Activated CD4-positive, CD25-positive, alpha-beta regulatory T cell treated with anti-CD3 and anti-CD28 coated beads, Interleukin-2, amount 50 U/mL, for 16 hours (primary cell): ENCODE data around the gene MTERF4.

Source experiments
- DNase-seq: peaks from one replicate; pipeline ENCODE4 v3.0.0-alpha.2; 2020; ENCODE audit warnings: low read depth, low spot score

The MTERF4 gene

DNA sequence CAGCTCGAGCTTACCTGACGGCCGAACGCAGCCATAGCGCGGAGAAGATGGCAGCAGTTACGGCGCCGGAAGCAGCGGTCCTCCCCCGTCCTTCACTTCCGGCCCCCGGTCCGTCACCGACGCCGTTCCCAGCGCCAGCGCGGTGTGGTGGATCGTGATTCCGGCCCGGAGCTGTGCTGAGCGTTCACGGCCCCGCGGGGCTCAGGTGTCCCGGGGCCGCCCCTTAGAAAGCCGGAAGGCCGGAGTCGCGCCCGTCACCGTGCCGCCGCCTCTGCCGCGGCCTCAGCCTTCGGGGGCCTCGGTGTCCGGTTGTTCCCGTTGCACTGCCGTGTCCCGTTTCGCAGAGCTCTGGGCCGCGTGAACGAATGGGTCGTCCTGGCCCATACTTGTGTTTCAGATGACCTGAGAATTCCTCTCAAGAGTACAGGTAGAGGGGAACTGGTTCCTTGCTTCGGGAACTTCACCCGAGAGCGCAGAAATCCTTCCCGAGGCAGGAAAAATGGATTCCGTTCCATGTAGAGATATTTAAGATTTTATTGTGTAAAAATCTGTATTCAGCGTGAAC lies at the start of gene MTERF4:
TSS of gene MTERF4 (minus strand) at position 49 of the 565 bp plus-strand sequence. CDS start at position 35, 14 bp downstream.
- peak; percentile 79 for DNase-seq

- no peak for DNase-seq
Observed at GRCh38 chr2:241150660-241151530, 48.8 kb upstream of the MTERF4 start.

GRCh38 chr2:241149925-241150659 lies 48.0 kb upstream of the MTERF4 start, which contains the start of gene PPP1R7:
Gene PPP1R7, plus strand, starts transcription at chr2:241150467. Its CDS starts 29 bp downstream, at chr2:241150496.
- DNase-seq: peak; percentile 91

- no peak for DNase-seq
Observed at GRCh38 chr2:241149675-241149924, 47.5 kb upstream of the MTERF4 start.

DNA sequence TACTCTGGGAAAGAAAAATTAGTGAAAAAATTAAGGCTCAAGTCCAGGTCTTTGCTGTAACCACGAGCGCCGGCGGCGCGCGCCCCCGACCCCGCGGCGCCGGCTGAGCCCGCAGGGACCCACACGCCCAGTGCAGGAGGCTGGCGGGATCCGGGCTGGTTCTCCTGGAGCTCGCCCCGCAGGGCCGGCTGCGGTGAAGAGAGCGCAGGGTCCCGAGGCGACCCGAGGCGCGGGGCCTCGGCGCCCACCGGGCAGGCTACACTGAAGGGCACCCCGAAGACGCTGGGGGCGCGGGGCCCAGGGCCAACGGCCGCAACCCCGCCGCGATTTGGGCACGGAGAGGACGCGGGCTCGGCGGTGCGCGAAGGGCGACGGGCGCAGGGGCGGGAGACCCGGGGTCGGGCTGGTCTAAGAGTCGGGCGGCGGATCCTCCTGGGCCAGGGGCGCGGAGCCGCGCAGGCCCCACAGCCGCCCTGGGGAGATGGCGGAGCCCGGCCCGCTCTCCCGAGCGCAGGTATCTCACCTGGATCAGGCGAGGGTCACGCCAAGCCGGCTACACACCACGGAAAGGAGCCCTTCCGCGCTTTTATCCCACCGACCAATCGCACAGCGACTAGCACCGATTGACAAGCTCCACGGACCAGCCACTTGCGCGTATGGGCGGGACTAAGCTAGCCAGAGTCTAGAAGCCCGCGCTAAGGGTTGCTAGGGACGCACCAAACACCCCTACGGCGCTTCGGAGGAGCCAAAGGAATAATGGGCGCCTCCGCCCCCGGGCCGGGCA lies 47.0 kb upstream of the MTERF4 start, which contains the start of gene PASK:
TSS of gene PASK (minus strand) at position 582 of the 784 bp plus-strand sequence. CDS start 6,440 bp downstream, outside the sequence.
- peak; percentile 90 for DNase-seq

DNA sequence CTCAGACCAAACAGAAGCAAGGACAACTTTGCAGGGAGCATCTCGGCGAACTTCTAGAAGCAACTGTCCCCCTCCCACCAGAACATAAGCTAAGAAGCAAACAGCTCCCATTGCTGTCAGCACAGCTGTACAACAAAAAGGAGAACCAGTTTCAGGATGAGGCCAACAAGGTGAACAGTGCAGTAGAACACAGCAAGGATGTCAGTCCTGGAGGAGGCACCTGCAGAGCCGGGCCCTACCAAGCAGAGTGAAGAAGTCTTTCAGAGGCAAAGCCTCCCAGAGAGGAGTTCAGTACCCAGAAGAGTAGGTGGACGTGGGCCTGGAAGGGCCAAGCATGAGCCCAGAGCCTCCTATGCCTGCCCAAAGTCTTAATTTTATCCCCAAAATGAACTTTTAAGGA lies 46.2 kb upstream of the MTERF4 start:
- no peak for DNase-seq

DNA sequence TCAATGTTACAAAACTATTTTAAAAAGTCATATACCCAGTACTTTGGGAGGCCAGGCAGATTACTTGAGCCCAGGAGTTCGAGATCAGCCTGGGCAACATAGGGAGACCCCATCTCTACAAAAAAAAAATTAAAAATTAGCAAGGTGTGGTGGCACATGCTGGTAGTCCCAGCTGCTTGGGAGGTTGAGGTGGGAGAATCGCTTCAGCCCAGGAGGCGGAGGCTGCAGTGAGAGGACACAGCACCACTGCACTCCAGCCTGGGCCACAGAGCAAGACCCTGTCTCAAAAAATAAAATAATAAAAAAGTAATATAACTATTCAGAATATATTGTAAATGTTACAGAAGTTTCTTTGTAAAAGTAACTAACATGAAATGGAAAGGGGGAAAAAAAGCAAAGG lies 45.2 kb upstream of the MTERF4 start:
- DNase-seq: no peak

DNA sequence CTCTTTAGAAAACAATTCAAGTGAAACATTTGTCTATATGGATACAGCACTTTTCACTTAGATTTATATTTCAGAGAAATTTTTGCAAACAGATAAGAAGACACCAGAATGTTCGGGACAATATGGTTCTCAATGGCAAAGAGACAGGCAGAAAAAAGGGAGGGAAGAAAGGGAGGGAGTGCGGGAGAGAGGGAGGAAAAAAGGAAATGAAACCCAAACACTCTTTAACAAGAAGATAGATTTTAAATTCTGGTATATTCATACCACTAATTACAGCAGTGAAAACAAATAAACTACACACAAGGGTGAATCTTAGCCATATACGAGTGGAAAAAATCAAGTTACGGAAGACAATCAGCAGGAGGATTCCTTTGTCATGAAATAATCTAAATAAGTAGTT lies 44.2 kb upstream of the MTERF4 start:
- DNase-seq: no peak

- DNase-seq: no peak
Observed at GRCh38 chr2:241142593-241142992, 40.5 kb upstream of the MTERF4 start.

- DNase-seq: no peak
Observed at GRCh38 chr2:241142063-241142462, 40.0 kb upstream of the MTERF4 start.

DNA sequence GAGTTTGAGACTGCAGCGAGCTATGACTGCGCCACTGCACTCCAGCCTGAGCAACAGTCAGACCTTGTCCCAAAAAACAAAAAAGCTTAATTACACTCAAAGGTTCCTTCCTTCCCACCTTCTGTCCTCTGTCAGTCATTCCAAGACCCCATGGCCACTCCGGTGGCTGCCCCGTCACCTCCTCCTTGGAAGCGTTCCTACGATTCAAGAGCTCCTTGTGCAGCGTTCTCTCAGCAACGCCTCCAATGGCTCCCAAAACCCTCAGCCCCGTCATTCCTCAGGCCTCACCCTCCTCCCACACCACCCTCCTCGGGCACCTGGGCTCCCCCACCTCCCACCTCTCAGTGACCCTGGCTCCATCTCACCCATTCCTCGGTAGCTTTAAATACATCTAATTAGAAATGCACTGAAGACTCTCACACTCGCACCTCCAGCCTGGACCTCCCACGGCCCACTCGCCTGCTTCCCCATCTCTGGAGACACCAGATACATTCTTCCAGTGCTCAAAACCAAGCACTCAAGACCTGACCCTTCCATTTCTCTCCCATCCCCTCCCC lies 39.2 kb upstream of the MTERF4 start:
- DNase-seq: no peak

DNA sequence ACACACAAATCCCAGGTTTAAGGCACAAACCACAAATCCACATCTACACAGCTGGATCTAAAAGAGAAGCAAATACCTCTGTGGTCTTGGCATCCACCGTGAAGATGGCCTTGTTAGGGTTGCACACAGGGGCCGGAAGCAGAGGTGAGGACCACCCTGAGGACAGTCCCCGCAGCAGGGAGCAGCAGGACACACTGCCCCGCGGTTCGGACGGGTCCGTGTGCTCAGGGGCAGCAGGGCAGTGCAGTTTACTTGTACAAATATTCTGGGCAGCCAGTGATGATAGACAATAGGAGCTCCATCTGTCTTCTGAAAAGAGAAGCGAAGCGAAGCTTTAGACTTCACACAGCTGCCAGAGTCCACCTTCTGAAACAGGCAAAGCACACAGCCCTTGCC lies 38.4 kb upstream of the MTERF4 start:
- DNase-seq: no peak

DNA sequence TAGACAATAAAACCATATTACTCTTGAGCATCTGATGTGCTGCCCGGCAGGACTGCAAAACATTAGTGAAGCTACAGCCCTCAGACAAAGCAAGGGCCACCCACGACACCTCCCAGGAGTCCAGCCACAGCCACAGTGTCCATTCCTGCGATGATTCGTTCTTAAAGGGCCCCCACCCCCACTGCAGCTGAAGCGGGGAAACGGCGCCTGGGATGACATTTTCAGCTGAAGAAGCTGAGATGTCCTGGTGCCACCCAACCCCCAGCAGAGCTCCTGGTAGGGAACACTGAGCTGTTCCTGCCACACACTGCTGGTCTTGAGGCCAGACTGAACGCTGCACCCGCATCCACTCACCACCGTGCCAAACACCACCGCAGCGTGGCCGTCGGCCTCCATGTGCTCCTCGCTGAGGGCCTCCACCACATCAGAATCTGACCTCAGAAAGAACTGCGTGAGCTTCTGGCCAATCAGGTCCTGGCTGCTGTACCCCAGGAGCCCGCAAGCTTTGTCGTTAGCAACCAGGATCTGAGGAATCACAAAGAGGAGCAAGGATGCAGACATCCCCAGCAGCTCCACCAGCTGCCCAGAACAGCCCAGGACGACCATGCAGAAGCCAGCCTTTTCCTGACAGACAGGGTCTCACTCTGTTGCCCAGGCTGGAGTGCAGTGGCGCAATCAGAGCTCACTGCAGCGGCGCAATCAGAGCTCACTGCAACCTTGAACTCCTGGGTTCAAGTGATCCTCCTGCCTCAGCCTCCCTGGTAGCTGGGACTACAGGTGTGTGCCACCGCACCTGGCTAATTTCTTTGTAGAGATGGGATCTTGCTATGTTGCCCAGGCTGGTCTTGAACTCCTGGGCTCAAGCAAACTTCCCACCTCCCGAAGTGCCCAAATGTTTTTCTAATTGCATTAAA lies 37.7 kb upstream of the MTERF4 start:
- DNase-seq: no peak

DNA sequence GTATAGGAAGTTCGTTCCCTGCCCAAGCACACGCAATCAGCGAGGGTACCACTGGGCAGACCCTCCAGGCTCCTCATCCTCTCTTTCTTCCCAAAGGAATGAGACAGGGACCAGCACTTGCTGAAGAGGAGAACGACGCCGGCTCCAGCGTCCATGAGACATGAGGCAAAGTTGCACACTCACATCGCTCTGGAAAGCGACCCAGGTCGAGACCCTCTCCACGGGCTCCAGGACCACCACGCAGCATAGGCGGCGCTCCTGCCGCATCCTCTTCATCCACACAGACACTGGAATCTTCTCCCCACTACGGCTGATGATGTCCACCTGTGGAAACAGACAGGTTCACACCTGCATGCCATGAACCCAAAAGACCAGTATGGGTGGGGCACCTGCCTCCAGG lies 36.4 kb upstream of the MTERF4 start:
- DNase-seq: no peak

DNA sequence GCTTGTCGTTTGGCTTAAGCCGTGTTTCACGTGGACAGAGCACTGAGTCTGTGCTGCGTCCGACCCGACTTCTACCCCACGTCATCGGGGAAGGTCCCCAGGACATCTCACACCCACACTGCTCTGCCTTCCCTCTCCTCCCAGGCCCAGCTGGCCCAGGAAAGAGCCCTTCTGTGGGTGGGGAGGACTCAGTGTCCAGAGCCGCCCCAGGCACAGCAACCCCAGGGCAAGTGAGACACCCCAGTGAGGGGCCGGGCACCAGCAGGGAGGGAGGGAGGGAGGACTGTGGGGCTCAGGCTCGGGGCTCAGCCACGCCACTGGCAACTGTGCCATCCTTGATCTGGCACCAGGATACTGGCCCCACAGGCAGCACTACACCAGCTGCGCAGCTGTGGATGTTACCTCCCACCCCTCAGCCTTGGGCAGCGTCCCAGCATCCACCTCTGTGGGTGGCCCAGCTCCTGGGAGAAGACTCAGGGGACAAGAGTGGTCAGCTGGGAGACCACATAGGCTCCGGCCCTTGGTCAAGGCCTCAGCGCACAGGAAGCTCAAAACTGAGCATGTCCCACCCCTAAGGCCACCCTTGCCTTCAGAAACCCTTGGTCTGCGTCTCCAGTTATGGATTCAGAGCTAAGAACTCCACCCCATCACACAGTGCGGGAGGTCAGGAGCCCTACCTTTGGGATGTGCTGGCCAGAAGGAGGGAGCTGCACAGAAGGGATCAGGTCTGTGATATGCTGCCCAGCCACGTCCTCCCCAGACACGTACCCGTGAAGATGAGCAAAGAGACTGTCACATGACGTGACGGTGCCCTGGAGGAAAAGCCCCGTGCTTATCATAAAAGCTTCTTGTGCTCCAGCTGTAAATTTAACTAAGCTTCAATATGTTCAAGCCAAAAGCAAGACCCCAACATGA lies 35.4 kb upstream of the MTERF4 start:
- DNase-seq: no peak

- DNase-seq: no peak
Observed at GRCh38 chr2:241136661-241137260, 34.7 kb upstream of the MTERF4 start.

DNA sequence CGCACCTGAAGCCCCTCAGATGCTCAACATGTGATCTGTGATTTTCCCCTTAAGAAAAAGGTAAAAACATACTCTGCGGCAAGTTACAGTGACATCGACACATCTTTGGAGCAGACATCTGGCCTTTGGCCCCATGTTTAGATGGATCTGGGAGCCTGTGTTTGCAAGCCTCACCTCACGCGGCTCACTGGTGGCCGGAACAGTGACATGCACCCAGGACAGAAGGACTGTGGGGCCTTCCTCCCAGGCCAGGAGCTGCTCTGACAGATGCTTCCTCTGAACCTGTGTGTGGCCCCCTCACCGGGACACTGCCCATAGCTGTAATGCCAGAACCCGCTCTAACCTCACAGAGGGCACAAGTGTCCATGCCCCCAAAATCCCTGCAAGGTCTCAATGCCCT lies 34.1 kb upstream of the MTERF4 start:
- no peak for DNase-seq

DNA sequence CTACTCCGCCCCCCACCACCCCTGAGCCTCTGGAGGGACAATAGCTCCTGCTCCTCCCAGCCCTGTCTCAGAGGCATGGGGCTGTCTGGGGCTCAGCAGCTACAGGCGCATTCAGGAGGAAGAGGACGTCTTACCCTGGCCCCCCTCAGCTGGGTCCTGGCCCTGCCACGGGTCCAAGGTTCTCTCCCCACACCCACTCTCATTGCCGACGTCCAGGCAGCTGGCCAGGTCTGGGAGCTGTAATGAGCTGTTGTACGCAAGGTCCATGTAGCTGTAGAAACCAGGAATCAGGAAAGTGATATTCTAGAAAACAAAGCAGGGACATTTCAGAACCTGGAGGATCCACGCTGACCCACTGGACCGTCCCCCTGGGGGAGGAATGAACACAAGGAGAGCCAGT lies 33.6 kb upstream of the MTERF4 start:
- no peak for DNase-seq

DNA sequence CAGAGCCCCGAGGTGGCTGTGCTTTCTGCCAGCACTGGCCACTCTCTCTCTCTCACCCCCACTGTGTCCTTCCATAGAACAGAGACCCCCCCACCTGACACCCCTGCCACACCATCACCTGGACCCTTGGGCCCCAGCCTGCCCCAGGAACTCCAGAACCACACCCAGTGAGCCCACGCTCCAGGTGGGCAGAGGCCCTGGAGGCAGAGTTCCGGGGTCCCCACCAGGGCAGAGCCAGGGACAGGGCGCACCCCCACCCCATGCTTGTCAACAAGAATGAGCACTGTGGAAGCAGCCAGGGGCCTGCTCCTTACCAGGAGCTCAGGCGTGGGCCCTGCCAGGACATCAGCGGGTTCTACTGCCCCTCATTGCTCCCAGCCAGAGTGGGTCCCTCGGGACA lies 32.6 kb upstream of the MTERF4 start:
- no peak for DNase-seq
